Ovary (tissue), 3 donors: Measurements from ENCODE around the gene DENND1A.

ENCODE experiments used
- POLR2A ChIP-seq: fragments of 450-650 bp; IDR thresholded peaks from one replicate; pipeline ENCODE4 v1.6.1; 2017; ENCODE audit warnings: antibody characterized with exemption, mild to moderate bottlenecking, moderate library complexity
- TF ChIP-seq, protein P1 (sequence below), 3 donors: fragments of 450-650 bp in 2 of 3; fragments of 200-600 bp in 1 of 3; IDR thresholded peaks; one replicate each; pipeline versions ENCODE4 v1.5.1 to v1.8.0; 2016 to 2022; ENCODE audit warnings: antibody characterized with exemption in 3 of 3, mild to moderate bottlenecking in 1 of 3
- donor health status: DM: no; HTN: no; CAD: no.

DNA sequence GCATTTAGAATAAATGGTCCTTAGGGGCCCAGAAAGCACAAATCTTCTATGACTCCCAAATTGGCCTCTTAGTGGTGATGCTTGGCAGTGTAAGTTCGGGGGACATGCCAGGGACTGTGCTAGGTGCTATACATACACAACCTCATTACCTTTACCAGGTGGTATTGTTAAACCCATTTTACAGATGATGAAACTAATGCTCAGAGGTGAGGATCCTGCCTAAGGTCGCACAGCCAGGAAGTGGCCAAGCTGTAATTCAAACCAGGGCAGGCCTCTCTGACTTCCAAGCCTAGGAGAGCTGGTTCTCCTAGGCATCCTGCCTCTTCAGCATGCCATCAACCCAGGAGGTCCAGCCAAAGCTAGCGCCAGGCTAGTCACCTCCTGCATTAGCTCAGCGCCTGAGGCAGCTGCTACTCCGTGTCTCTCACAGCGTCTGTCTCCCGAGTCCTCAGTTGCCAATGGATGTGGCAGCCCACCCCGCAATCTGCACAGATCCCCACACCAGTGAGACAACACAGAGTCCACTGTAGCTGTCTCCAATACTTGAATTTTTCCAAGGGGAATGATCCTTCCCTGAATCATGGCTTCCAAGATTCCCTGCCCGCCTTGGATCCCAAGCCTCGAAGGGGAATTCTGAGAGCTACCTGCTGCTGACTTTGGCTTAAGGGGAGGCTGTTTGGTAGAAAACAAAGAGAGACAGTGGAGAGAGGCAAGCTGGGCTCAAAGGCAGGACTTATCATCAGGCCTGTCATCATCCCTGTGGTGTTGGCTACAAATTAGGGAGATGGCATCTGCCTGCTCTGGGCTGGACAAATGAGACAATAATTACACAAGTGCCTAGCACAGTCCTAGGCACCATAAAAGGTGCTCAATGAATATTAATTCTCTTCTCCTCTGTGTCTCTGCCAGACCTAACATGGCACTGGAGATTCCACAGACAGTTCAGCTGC, 521.3 kb downstream of the DENND1A start:
- TF ChIP-seq, protein P1, sequence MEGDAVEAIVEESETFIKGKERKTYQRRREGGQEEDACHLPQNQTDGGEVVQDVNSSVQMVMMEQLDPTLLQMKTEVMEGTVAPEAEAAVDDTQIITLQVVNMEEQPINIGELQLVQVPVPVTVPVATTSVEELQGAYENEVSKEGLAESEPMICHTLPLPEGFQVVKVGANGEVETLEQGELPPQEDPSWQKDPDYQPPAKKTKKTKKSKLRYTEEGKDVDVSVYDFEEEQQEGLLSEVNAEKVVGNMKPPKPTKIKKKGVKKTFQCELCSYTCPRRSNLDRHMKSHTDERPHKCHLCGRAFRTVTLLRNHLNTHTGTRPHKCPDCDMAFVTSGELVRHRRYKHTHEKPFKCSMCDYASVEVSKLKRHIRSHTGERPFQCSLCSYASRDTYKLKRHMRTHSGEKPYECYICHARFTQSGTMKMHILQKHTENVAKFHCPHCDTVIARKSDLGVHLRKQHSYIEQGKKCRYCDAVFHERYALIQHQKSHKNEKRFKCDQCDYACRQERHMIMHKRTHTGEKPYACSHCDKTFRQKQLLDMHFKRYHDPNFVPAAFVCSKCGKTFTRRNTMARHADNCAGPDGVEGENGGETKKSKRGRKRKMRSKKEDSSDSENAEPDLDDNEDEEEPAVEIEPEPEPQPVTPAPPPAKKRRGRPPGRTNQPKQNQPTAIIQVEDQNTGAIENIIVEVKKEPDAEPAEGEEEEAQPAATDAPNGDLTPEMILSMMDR (IDR thresholded peaks at IDR 0.05) = no peak
- no peak for TF ChIP-seq POLR2A
